ENCODE data around the gene UBE2QL1.

UBE2QL1 gene

DNA sequence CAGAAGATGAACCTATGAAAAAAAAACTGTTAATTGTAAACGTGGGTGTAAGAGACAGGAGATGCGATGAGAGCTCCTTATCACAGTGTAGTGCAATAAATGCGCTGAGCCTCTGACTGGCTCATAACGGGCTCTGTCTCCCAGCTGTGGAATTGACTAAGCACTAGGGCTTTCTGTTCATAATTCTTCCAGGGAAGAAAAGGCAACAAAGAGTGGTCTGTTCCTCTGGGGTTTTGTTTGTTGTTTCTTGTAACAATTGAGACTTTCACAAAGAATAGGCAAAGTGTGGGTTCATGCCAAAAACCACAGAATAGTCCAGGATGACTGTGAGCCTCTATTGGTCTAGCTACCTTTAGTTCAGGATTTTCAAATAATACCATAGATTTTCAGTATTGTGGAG lies 39.4 kb downstream of the UBE2QL1 start:
- TF ChIP-seq, protein P1, sequence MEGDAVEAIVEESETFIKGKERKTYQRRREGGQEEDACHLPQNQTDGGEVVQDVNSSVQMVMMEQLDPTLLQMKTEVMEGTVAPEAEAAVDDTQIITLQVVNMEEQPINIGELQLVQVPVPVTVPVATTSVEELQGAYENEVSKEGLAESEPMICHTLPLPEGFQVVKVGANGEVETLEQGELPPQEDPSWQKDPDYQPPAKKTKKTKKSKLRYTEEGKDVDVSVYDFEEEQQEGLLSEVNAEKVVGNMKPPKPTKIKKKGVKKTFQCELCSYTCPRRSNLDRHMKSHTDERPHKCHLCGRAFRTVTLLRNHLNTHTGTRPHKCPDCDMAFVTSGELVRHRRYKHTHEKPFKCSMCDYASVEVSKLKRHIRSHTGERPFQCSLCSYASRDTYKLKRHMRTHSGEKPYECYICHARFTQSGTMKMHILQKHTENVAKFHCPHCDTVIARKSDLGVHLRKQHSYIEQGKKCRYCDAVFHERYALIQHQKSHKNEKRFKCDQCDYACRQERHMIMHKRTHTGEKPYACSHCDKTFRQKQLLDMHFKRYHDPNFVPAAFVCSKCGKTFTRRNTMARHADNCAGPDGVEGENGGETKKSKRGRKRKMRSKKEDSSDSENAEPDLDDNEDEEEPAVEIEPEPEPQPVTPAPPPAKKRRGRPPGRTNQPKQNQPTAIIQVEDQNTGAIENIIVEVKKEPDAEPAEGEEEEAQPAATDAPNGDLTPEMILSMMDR (IDR thresholded peaks at IDR 0.05; ENCODE audit: insufficient read depth, low read depth, low read length, missing control alignments): no peak
- no peak overlapping the region for H3K4me3 ChIP-seq (ENCODE audit: low read depth, low read length)
- DNase-seq (ENCODE audit: low read depth): peak; percentile 35

DNA sequence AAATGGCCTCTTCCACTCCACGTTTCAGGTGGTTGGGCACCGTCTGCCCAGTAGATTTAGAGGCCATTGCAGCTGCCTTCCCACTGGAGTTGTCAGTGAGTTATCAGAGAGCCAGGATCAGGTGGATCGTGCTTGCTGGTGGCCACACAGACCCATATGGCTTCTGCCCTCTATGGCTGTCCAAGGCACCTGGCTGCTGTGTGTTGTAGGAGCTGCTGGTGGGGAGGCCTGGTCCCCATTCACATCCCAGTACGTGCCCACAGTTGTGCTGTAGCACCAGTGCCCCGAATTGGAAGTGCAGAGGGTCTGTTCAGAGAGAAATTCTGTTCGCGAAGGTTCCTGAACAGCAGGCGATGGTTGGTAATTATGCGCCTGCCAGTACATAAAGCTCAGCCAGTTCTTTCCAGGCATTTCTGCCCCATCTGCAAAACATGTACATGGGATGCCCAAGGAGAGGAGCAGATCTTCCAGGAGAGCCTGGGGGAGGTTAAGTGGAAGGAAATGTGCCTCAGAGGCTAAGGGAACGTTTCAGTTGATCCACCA lies 41.1 kb downstream of the UBE2QL1 start:
- H3K4me3 ChIP-seq (ENCODE audit: low read depth, low read length): no peak overlapping the region
- TF ChIP-seq, protein P1 (IDR thresholded peaks at IDR 0.05; ENCODE audit: insufficient read depth, low read depth, low read length, missing control alignments): no peak
- no peak for DNase-seq (ENCODE audit: low read depth)

DNA sequence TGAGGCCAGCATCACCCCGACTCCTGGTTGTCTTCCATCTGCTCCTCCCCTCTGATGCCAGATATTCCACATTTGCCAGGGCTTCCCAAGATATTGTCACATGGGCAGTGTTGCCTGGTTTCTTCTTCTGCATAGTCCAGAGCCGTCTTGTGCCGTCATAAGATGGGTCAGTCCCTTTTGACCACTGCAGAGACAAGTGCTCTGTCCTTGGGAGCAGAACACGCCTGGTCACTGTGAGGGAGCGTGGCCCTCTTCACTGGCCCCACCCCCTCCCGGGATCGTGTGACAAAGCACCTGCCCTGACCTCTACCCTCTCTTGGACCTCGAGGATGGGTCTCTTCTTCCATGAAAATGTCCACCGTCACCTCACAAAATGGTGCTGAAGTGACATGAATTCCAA lies 41.6 kb downstream of the UBE2QL1 start:
- DNase-seq (ENCODE audit: low read depth): no peak
- TF ChIP-seq, protein P1 (IDR thresholded peaks at IDR 0.05; ENCODE audit: insufficient read depth, low read depth, low read length, missing control alignments): no peak
- no peak overlapping the region for H3K4me3 ChIP-seq (ENCODE audit: low read depth, low read length)

DNA sequence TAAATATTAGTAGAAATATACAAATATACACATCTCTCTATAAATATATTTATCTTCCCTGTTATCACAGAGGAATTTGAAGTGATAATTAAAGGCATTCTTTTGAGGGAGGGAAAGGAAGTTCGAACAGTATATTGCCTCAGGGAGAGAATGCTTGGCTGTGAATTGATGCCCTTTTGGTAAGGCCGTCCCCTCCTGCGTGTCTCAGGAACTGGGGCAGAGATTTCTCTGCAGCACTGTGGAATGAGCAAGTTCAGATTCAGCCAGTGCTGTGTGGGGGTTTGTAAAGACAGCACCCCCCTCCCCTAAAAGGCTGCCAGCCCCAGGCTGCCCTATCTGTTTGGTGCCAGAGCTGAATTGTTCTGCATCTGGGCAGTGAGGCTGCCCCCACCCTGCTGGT lies 42.0 kb downstream of the UBE2QL1 start:
- TF ChIP-seq, protein P1 (IDR thresholded peaks at IDR 0.05; ENCODE audit: insufficient read depth, low read depth, low read length, missing control alignments): no peak
- H3K4me3 ChIP-seq (ENCODE audit: low read depth, low read length): no peak overlapping the region
- DNase-seq (ENCODE audit: low read depth): no peak

DNA sequence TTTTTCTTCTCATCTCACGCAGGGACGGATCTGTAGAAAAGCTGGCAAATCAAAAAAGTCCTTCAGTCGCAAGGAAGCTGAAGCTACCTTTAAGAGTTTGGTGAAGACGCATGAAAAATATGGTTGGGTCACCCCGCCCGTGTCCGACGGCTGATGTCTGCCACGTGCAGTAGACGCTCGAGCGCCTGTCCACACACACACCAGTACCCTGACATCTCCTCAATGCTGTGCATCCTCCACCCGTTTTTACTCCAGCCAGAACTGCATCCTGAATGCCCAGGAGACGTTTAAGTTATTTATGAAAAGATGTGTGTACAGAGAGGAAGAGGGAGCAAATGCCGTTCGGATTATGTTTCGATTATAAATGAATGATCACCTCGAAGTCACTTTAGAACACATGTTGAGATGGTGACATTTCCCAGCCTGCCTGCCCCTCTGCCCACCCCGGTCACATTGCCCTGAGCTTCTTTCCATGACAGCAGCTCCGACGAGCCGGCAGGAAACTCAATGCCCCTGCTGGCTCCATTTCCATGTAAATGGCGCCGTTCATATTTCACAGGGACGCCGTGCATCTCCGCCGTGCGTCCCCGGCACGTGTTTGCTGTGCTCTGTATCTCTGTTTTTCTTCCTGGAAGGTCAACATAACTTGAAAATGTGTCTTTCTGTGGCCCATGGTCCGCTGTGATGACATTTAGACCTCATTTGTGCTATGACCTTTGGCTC lies 42.7 kb downstream of the UBE2QL1 start:
- no peak overlapping the region for H3K4me3 ChIP-seq (ENCODE audit: low read depth, low read length)
- no peak for DNase-seq (ENCODE audit: low read depth)
- TF ChIP-seq, protein P1 (IDR thresholded peaks at IDR 0.05; ENCODE audit: insufficient read depth, low read depth, low read length, missing control alignments): no peak

DNA sequence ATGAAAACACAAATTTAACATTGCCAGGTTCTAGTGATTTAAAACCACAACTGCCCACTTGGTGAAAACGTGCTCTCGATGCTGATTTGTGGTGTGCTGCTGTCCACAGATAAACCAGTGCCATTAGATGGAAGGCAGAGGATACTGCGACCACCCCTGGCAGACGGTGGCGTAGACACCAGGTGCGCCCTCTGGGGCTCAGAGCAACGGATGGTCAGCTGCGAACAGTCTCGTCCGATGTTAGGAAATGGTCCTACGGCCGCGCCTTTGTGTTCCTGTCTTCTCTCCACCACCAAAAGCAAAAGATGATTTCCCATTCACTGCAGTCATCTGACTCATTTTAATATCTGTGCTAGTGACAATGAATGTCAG lies 43.2 kb downstream of the UBE2QL1 start:
- DNase-seq (ENCODE audit: low read depth): no peak
- TF ChIP-seq, protein P1 (IDR thresholded peaks at IDR 0.05; ENCODE audit: insufficient read depth, low read depth, low read length, missing control alignments): no peak
- no peak overlapping the region for H3K4me3 ChIP-seq (ENCODE audit: low read depth, low read length)

DNA sequence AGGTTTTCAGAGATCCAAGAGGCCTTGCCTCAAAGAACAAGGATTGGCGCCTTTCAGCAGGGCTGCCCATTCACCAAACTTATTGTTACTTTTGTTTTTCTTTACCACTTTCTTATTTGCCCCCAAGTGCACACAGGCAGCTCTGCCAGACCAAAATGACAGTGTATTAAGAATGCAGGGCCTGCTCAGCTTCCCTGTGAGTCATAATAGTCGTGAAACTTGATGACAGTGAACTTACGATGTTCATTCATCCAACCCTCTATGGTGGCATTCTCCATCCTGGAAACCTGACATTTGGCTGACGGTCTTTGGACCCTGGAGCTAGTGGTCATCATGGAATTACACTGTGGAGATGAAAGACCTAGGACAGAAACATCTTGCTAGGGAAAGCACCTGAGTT lies 44.3 kb downstream of the UBE2QL1 start:
- TF ChIP-seq, protein P1 (IDR thresholded peaks at IDR 0.05; ENCODE audit: insufficient read depth, low read depth, low read length, missing control alignments): no peak
- H3K4me3 ChIP-seq (ENCODE audit: low read depth, low read length): no peak overlapping the region
- peak; percentile 64 for DNase-seq (ENCODE audit: low read depth)

All from GM12865 (cell line).